GM23338 (cell line): Measurements from ENCODE around the gene RHOF. TPM values are rescaled to one million over a fixed set of nuclear protein-coding genes. Genes with fewer than 3 reads are reported as not detected.

ENCODE experiments used
- ATAC-seq: fragments of 200-7000 bp; cut with Tn5 transposase; 3 replicates; pipeline ENCODE4 v1.9.1; 2020
- DNase-seq: peaks from one replicate; pipeline ENCODE4 v3.0.0-alpha.2; 2015; ENCODE audit warnings: low spot score
- H2AFZ ChIP-seq: fragments of 200-600 bp; sonication (generic); 2 replicates; pipeline ENCODE4 v1.8.0; 2016; ENCODE audit warnings: antibody characterized with exemption, mild to moderate bottlenecking, moderate library complexity
- H3F3A ChIP-seq: fragments of 200-600 bp; sonication (generic); replicated peaks from 2 replicates; pipeline ENCODE4 v1.8.0; 2017; ENCODE audit warnings: antibody characterized with exemption, mixed run types, low read depth
- H3K27ac ChIP-seq: fragments of 200-600 bp; sonication (generic); 2 replicates; pipeline ENCODE4 v1.6.1; 2016; ENCODE audit warnings: low read depth
- H3K27me3 ChIP-seq: fragments of 200-600 bp; sonication (generic); 2 replicates; pipeline ENCODE4 v1.8.0; 2016; ENCODE audit warnings: mild to moderate bottlenecking, mixed run types, moderate library complexity; ENCODE audit not compliant: insufficient read depth
- H3K36me3 ChIP-seq: fragments of 200-600 bp; sonication (generic); 2 replicates; pipeline ENCODE4 v1.8.0; 2016; ENCODE audit warnings: mild to moderate bottlenecking; ENCODE audit not compliant: insufficient read depth
- H3K4me1 ChIP-seq: fragments of 200-600 bp; sonication (generic); 2 replicates; pipeline ENCODE4 v1.8.0; 2016; ENCODE audit warnings: mild to moderate bottlenecking, moderate library complexity; ENCODE audit not compliant: insufficient read depth
- H3K4me2 ChIP-seq: fragments of 200-600 bp; sonication (generic); 2 replicates; pipeline ENCODE4 v1.7.1; 2017; ENCODE audit warnings: mixed run types
- H3K4me3 ChIP-seq: fragments of 200-600 bp; sonication (generic); 2 replicates; pipeline ENCODE4 v1.6.1; 2016; ENCODE audit warnings: mixed run types
- H3K79me2 ChIP-seq: fragments of 200-600 bp; sonication (generic); replicated peaks from 2 replicates; pipeline ENCODE4 v1.8.0; 2017; ENCODE audit warnings: mild to moderate bottlenecking; ENCODE audit not compliant: insufficient read depth
- H3K9me2 ChIP-seq: fragments of 200-600 bp; sonication (generic); 2 replicates; pipeline ENCODE4 v1.8.0; 2017; ENCODE audit not compliant: insufficient read depth
- H4K20me1 ChIP-seq: fragments of 200-600 bp; sonication (generic); replicated peaks from 2 replicates; pipeline ENCODE4 v1.8.0; 2017; ENCODE audit warnings: mild to moderate bottlenecking; ENCODE audit not compliant: insufficient read depth
- H3K27ac Mint-ChIP-seq: 2 replicates; pipeline ENCODE4 v1.8.0; 2020; ENCODE audit warnings: inconsistent platforms, mild to moderate bottlenecking, moderate library complexity, mixed read lengths
- H3K27me3 Mint-ChIP-seq: 3 replicates; pipeline ENCODE4 v1.8.0; 2022; ENCODE audit warnings: low read depth, mild to moderate bottlenecking, moderate library complexity, mixed read lengths, inconsistent platforms; ENCODE audit not compliant: insufficient read depth, poor library complexity
- H3K36me3 Mint-ChIP-seq: 3 replicates; pipeline ENCODE4 v1.8.0; 2021; ENCODE audit warnings: low read depth, mild to moderate bottlenecking, inconsistent platforms, moderate library complexity, mixed read lengths
- H3K4me1 Mint-ChIP-seq: 3 replicates; pipeline ENCODE4 v1.8.0; 2020; ENCODE audit warnings: mild to moderate bottlenecking, inconsistent platforms, mixed read lengths
- H3K4me3 Mint-ChIP-seq: 3 replicates; pipeline ENCODE4 v1.8.0; 2021; ENCODE audit warnings: moderate library complexity, mild to moderate bottlenecking, inconsistent platforms, mixed read lengths
- H3K9me3 Mint-ChIP-seq: 3 replicates; pipeline ENCODE4 v1.8.0; 2020; ENCODE audit warnings: moderate library complexity, mild to moderate bottlenecking, inconsistent platforms, mixed read lengths
- CREB1 ChIP-seq: fragments of 250-450 bp; sonication (Bioruptor Pico); IDR thresholded peaks from 2 replicates; pipeline ENCODE4 v1.5.0; 2020; ENCODE audit warnings: low read depth, mild to moderate bottlenecking, moderate library complexity
- EZH2 ChIP-seq: fragments of 200-600 bp; sonication (generic); IDR thresholded peaks from one replicate; pipeline ENCODE4 v1.8.0; 2017; ENCODE audit warnings: antibody characterized with exemption, mild to moderate bottlenecking, low read depth; ENCODE audit not compliant: unreplicated experiment
- EZH2phosphoT487 ChIP-seq: fragments of 200-600 bp; sonication (generic); IDR thresholded peaks from one replicate; pipeline ENCODE4 v1.8.1; 2018; ENCODE audit warnings: antibody characterized with exemption; ENCODE audit not compliant: unreplicated experiment
- JUNB ChIP-seq: IDR thresholded peaks from one replicate; pipeline ENCODE4 v1.6.1; 2016; ENCODE audit warnings: antibody characterized with exemption; ENCODE audit not compliant: unreplicated experiment
- NANOG ChIP-seq: IDR thresholded peaks from 2 replicates; pipeline ENCODE4 v1.6.1; 2016; ENCODE audit warnings: antibody characterized with exemption, borderline replicate concordance
- POLR2AphosphoS5 ChIP-seq: IDR thresholded peaks from 2 replicates; pipeline ENCODE4 v1.6.1; 2016; ENCODE audit warnings: antibody characterized with exemption, low read depth
- STAT1 ChIP-seq: IDR thresholded peaks from one replicate; pipeline ENCODE4 v1.6.1; 2016; ENCODE audit warnings: antibody characterized with exemption; ENCODE audit not compliant: unreplicated experiment
- ZNF114 ChIP-seq: fragments of 250-450 bp; sonication (Bioruptor Pico); IDR thresholded peaks from 2 replicates; pipeline ENCODE4 v1.5.0; 2020; ENCODE audit warnings: mild to moderate bottlenecking, moderate library complexity
- ZNF331 ChIP-seq: fragments of 250-450 bp; sonication (Bioruptor Pico); IDR thresholded peaks from 2 replicates; pipeline ENCODE4 v1.5.0; 2020; ENCODE audit warnings: low read depth, mild to moderate bottlenecking, moderate library complexity
- polyA plus RNA-seq: library from polyadenylated mRNA; unstranded; fragments of >200 nt; fragmentation: Nextera tagmentation; extraction: Ambion mirVana; gene quantifications from 2 replicates; pipeline ENCODE4 v1.2.1, GENCODE V29; 2016
- total RNA-seq: library from RNA; depleted of rRNA; stranded (reverse); fragments of >200 nt; shearing (Covaris generic); gene quantifications from 2 replicates; pipeline ENCODE4 v1.2.3, GENCODE V29; 2014
- TF ChIP-seq, protein P1 (sequence below): IDR thresholded peaks from 2 replicates; pipeline ENCODE4 v1.6.1; 2016; ENCODE audit warnings: antibody characterized with exemption
- TF ChIP-seq, protein P2 (sequence below): IDR thresholded peaks from one replicate; pipeline ENCODE4 v1.6.1; 2018; ENCODE audit warnings: antibody characterized with exemption; ENCODE audit not compliant: unreplicated experiment
- TF ChIP-seq, protein P3 (sequence below), 2 experiments: fragments of 200-600 bp in 1 of 2; sonication (generic) in 1 of 2; conservative IDR thresholded peaks; 2 replicates each; pipeline versions ENCODE4 v1.5.1 to v1.6.1; 2016 to 2017; ENCODE audit warnings: antibody characterized with exemption in 2 of 2, low read depth in 2 of 2, mild to moderate bottlenecking in 2 of 2, moderate library complexity in 1 of 2

RHOF gene
- total and polyA plus RNA-seq, 2 experiments from 2014 or later = 10.5 to 53.4 TPM

DNA sequence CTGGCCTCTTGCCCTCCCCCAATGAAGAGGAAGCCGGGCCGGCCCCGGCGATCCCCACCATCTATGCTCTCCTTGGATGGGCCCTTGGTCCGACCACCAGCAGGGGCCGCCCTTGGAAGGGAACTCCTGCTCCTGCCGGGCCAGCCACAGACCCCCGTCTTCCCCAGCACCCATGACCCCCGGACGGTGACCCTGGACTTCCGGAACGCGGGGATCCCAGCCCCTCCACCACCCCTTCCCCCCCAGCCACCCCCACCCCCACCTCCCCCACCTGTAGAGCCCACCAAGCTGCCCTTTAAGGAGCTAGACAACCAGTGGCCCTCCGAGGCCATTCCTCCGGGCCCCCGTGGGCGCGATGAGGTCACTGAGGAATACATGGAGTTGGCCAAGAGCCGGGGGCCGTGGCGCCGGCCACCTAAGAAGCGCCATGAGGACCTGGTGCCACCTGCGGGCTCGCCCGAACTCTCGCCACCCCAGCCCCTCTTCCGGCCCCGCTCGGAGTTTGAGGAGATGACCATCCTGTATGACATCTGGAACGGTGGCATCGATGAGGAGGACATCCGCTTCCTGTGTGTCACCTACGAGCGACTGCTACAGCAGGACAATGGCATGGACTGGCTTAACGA is 29.7 kb upstream of the RHOF start (continued):
- TF ChIP-seq CREB1 (CRISPR knock-in tag) = no peak

DNA sequence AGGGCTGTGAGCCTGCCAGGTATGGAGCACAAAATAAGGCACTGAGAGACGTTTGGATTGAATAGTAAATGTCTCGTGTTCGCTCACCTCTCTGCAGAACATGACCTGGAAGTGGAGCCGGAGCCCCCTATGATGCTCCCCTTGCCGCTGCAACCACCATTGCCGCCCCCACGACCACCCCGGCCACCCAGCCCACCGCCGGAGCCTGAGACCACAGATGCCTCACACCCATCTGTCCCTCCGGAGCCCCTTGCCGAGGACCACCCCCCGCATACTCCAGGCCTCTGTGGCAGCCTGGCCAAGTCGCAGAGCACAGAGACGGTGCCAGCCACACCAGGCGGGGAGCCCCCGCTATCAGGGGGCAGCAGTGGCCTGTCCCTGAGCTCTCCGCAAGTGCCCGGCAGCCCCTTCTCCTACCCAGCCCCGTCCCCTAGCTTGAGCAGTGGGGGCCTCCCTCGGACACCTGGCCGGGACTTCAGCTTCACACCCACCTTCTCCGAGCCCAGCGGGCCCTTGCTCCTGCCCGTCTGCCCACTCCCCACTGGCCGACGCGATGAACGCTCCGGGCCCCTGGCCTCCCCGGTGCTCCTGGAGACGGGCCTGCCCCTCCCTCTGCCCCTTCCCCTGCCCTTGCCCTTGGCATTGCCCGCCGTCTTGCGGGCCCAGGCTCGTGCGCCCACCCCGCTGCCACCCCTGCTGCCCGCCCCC is 29.1 kb upstream of the RHOF start:
- H3K36me3 ChIP-seq = no peaks in the 10 kb centered on the region; the same call in 1 of the 2 replicates
- no peaks in the 10 kb centered on the region for H3K9me2 ChIP-seq
- H4K20me1 ChIP-seq = no peaks in the 10 kb centered on the region; the same call in 1 of the 2 replicates
- Mint-ChIP-seq H3K27me3 (no peaks in the 10 kb centered on the region), H3K36me3 (peaks cover 47% of the 10 kb centered on the region), H3K4me3 (no peak overlapping the region), H3K9me3 (no peaks in the 10 kb centered on the region), H3K27ac (no peak overlapping the region), H3K4me1 (no peaks in the 10 kb centered on the region; the same call in 2 of the 3 replicates)
- H3K4me1 ChIP-seq = no peaks in the 10 kb centered on the region
- H3F3A ChIP-seq = 0 out of 2 replicates have a peak, but pooled peaks cover 3% of the 10 kb centered on the region
- H2AFZ ChIP-seq = no peak overlapping the region
- H3K79me2 ChIP-seq = no peaks in the 10 kb centered on the region
- DNase-seq (no peak), ATAC-seq (peak; percentile 19)
- no peak overlapping the region for H3K4me3 ChIP-seq
- no peaks in the 10 kb centered on the region for H3K27me3 ChIP-seq
- no peak overlapping the region for H3K27ac ChIP-seq
- no peak overlapping the region for H3K4me2 ChIP-seq
- TF ChIP-seq CREB1 (CRISPR knock-in tag) (no peak), EZH2phosphoT487 (no peak), NANOG (no peak), JUNB (no peak), EZH2 (no peak), ZNF331 (CRISPR knock-in tag) (no peak), ZNF114 (no peak), STAT1 (no peak), POLR2AphosphoS5 (no peak)
- TF ChIP-seq, protein P1, sequence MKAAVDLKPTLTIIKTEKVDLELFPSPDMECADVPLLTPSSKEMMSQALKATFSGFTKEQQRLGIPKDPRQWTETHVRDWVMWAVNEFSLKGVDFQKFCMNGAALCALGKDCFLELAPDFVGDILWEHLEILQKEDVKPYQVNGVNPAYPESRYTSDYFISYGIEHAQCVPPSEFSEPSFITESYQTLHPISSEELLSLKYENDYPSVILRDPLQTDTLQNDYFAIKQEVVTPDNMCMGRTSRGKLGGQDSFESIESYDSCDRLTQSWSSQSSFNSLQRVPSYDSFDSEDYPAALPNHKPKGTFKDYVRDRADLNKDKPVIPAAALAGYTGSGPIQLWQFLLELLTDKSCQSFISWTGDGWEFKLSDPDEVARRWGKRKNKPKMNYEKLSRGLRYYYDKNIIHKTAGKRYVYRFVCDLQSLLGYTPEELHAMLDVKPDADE = no peak
- TF ChIP-seq, protein P2, sequence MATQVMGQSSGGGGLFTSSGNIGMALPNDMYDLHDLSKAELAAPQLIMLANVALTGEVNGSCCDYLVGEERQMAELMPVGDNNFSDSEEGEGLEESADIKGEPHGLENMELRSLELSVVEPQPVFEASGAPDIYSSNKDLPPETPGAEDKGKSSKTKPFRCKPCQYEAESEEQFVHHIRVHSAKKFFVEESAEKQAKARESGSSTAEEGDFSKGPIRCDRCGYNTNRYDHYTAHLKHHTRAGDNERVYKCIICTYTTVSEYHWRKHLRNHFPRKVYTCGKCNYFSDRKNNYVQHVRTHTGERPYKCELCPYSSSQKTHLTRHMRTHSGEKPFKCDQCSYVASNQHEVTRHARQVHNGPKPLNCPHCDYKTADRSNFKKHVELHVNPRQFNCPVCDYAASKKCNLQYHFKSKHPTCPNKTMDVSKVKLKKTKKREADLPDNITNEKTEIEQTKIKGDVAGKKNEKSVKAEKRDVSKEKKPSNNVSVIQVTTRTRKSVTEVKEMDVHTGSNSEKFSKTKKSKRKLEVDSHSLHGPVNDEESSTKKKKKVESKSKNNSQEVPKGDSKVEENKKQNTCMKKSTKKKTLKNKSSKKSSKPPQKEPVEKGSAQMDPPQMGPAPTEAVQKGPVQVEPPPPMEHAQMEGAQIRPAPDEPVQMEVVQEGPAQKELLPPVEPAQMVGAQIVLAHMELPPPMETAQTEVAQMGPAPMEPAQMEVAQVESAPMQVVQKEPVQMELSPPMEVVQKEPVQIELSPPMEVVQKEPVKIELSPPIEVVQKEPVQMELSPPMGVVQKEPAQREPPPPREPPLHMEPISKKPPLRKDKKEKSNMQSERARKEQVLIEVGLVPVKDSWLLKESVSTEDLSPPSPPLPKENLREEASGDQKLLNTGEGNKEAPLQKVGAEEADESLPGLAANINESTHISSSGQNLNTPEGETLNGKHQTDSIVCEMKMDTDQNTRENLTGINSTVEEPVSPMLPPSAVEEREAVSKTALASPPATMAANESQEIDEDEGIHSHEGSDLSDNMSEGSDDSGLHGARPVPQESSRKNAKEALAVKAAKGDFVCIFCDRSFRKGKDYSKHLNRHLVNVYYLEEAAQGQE = no peak
- TF ChIP-seq, protein P3, sequence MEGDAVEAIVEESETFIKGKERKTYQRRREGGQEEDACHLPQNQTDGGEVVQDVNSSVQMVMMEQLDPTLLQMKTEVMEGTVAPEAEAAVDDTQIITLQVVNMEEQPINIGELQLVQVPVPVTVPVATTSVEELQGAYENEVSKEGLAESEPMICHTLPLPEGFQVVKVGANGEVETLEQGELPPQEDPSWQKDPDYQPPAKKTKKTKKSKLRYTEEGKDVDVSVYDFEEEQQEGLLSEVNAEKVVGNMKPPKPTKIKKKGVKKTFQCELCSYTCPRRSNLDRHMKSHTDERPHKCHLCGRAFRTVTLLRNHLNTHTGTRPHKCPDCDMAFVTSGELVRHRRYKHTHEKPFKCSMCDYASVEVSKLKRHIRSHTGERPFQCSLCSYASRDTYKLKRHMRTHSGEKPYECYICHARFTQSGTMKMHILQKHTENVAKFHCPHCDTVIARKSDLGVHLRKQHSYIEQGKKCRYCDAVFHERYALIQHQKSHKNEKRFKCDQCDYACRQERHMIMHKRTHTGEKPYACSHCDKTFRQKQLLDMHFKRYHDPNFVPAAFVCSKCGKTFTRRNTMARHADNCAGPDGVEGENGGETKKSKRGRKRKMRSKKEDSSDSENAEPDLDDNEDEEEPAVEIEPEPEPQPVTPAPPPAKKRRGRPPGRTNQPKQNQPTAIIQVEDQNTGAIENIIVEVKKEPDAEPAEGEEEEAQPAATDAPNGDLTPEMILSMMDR (conservative IDR thresholded peaks at IDR 0.05; ENCODE audit: low read depth in 2 of 2) = no peak
